ENCODE results near the gene MAML1. TPM values are rescaled to one million over a fixed set of nuclear protein-coding genes. Genes with fewer than 3 reads are reported as not detected.
"Not testable (repeated sequence)": the region's sequence is repeated elsewhere in the genome, so short reads cannot be mapped to it uniquely, and the experiment has no call there.

MAML1 gene
- total RNA-seq, 3 donors from 2014 or later (not counting 1 experiment from before 2014, with no cell fraction given) = 28.8 to 45.4 (median 37.6) TPM

- 97% methylated on average over 4 of the region's 4 CpGs for WGBS (ENCODE audit: insufficient coverage)
- intact Hi-C loops (cut with micrococcal nuclease) = no loop called here
- no peak for DNase-seq
- TF ChIP-seq, protein P1, sequence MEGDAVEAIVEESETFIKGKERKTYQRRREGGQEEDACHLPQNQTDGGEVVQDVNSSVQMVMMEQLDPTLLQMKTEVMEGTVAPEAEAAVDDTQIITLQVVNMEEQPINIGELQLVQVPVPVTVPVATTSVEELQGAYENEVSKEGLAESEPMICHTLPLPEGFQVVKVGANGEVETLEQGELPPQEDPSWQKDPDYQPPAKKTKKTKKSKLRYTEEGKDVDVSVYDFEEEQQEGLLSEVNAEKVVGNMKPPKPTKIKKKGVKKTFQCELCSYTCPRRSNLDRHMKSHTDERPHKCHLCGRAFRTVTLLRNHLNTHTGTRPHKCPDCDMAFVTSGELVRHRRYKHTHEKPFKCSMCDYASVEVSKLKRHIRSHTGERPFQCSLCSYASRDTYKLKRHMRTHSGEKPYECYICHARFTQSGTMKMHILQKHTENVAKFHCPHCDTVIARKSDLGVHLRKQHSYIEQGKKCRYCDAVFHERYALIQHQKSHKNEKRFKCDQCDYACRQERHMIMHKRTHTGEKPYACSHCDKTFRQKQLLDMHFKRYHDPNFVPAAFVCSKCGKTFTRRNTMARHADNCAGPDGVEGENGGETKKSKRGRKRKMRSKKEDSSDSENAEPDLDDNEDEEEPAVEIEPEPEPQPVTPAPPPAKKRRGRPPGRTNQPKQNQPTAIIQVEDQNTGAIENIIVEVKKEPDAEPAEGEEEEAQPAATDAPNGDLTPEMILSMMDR (IDR thresholded peaks at IDR 0.05) = no peak
- peaks cover 19% of the 10 kb centered on the region for H3K36me3 ChIP-seq (ENCODE audit: control insufficient read depth, insufficient read depth, low read length)
- H3K9me3 ChIP-seq (ENCODE audit: control insufficient read depth, insufficient read depth, low read length) = no peaks in the 10 kb centered on the region
- H3K27ac ChIP-seq (ENCODE audit: low read length) = no peak overlapping the region
- Mint-ChIP-seq H3K36me3 (no peaks in the 10 kb centered on the region), H3K9me3 (no peaks in the 10 kb centered on the region), H3K27ac (peak overlapping the region in 1 of 2 donors; percentile 59), H3K4me3 (no peak overlapping the region), H3K4me1 (peaks cover 15 to 18% of the 10 kb centered on the region in 2 donors), H3K27me3 (ENCODE audit: low read depth in 2 of 2) (no peaks in the 10 kb centered on the region)
- no peaks in the 10 kb centered on the region for H3K27me3 ChIP-seq (ENCODE audit: control insufficient read depth, insufficient read depth, low read length)
- no peak overlapping the region for H3K4me3 ChIP-seq (ENCODE audit: low read length)
- H3K4me1 ChIP-seq (ENCODE audit: control insufficient read depth, insufficient read depth, low read length) = peaks cover 6% of the 10 kb centered on the region
- no peak for ATAC-seq
Observed at GRCh38 chr5:179781846-179782245, 49.2 kb downstream of the MAML1 start.

DNA sequence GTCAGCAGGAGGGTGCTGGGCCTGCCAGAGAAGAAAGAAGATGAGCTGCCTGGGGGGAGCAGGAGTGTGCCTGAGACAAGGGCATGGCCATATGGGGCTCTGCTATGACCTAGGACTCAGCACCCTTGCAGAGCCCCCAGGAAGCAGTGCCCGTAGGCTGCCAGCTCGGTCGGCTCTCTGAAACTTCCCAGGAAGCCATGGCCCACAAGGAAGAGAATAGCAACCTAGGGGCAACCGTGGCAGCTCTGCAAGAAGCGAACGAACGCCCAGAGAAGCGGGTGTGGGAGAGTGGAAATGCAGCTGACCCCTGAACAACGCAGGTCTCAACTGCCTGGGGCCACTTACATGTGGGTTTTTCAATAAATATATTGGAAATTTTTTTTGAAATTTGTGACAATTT is 50.5 kb downstream of the MAML1 start:
- H3K9me3 ChIP-seq (ENCODE audit: control insufficient read depth, insufficient read depth, low read length) = no peaks in the 10 kb centered on the region
- H3K27ac ChIP-seq (ENCODE audit: low read length) = no peak overlapping the region
- Mint-ChIP-seq H3K36me3 (no peaks in the 10 kb centered on the region), H3K9me3 (no peaks in the 10 kb centered on the region), H3K27me3 (ENCODE audit: low read depth in 2 of 2) (no peaks in the 10 kb centered on the region), H3K4me3 (no peak overlapping the region), H3K4me1 (peaks cover 9 to 13% of the 10 kb centered on the region in 2 donors), H3K27ac (peak overlapping the region in 1 of 2 donors; percentile 59)
- H3K4me1 ChIP-seq (ENCODE audit: control insufficient read depth, insufficient read depth, low read length) = peaks cover 4% of the 10 kb centered on the region
- peaks cover 13% of the 10 kb centered on the region for H3K36me3 ChIP-seq (ENCODE audit: control insufficient read depth, insufficient read depth, low read length)
- H3K4me3 ChIP-seq (ENCODE audit: low read length) = no peak overlapping the region
- H3K27me3 ChIP-seq (ENCODE audit: control insufficient read depth, insufficient read depth, low read length) = no peaks in the 10 kb centered on the region
- intact Hi-C loops (cut with micrococcal nuclease) = no loop called here
- ATAC-seq (no peak), DNase-seq (no peak)
- 98% methylated on average over 9 of the region's 9 CpGs for WGBS (ENCODE audit: insufficient coverage)
- TF ChIP-seq, protein P1 (IDR thresholded peaks at IDR 0.05) = no peak

DNA sequence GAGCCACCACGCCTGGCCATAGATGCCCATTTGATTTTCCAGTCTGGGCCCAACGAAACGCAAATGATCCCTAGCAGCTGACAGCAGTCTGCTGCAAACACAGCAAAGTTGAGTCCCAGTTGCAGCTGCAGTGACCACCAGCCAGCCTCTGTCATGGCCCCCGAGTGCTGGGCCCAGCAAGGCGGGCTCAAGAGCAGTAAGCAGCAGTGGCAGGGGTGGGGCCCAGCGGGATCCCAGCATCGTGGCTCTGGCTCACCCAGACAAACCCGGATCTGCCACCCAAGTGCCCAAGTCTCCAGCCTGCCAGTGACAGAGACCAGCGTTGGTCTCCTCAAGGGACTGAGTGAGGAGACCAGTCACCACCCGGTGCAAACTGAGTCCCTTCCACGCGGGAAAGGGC is 54.2 kb downstream of the MAML1 start:
- TF ChIP-seq, protein P1 (IDR thresholded peaks at IDR 0.05) = no peak
- DNase-seq (no peak), ATAC-seq (no peak)
- Histone ChIP-seq H3K4me1 (ENCODE audit: control insufficient read depth, insufficient read depth, low read length) (no peaks in the 10 kb centered on the region), H3K27ac (ENCODE audit: low read length) (no peak overlapping the region), H3K36me3 (ENCODE audit: control insufficient read depth, insufficient read depth, low read length) (no peaks in the 10 kb centered on the region), H3K9me3 (ENCODE audit: control insufficient read depth, insufficient read depth, low read length) (no peaks in the 10 kb centered on the region), H3K27me3 (ENCODE audit: control insufficient read depth, insufficient read depth, low read length) (no peaks in the 10 kb centered on the region), H3K4me3 (ENCODE audit: low read length) (no peak overlapping the region)
- no peaks in the 10 kb centered on the region for H3K27me3 Mint-ChIP-seq (ENCODE audit: low read depth in 2 of 2)
- no peaks in the 10 kb centered on the region for H3K9me3 Mint-ChIP-seq
- no peaks in the 10 kb centered on the region for H3K36me3 Mint-ChIP-seq
- intact Hi-C loops (cut with micrococcal nuclease) = no loop called here
- H3K4me3 Mint-ChIP-seq = no peak overlapping the region
- 86% methylated on average over 12 of the region's 12 CpGs for WGBS (ENCODE audit: insufficient coverage)
- no peak overlapping the region for H3K27ac Mint-ChIP-seq
- H3K4me1 Mint-ChIP-seq = no peaks in the 10 kb centered on the region

DNA sequence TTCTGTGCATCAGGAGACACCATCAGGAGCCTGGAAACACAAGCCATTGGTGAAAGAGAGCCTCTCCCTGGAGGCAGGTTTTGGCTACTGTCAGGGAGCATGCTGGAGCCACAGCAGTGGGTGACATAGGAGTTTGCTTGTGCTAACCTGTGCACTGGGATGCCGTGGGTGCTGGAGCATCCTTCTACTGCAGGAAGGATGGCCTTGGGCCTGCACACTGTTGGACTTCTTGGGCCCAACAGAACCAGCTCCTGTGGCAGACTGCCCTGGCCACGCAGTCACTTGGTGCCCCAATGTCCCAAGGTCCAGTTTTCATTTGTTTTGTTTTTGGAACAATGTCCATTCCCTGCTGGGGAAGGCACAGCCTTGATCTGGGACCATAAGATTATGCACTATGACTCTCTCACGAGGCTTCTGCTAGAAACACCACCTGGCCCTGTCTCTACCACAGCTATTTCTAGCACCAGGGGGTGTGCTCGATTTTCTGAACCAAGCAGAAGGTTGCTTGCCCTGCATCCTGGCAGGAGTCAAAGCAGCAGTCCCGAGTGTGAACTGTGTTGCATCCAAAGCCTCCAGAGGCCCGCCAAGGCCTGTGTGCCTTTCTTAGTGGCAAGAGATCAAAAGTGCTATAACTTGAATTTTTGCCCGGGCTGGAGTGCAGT is 55.7 kb downstream of the MAML1 start:
- Mint-ChIP-seq H3K27me3 (ENCODE audit: low read depth in 2 of 2) (no peaks in the 10 kb centered on the region), H3K4me1 (peaks cover 4 to 11% of the 10 kb centered on the region in 2 donors), H3K27ac (no peak overlapping the region), H3K4me3 (no peak overlapping the region), H3K36me3 (no peaks in the 10 kb centered on the region), H3K9me3 (no peaks in the 10 kb centered on the region)
- peaks cover 11% of the 10 kb centered on the region for H3K4me1 ChIP-seq (ENCODE audit: control insufficient read depth, insufficient read depth, low read length)
- no peaks in the 10 kb centered on the region for H3K36me3 ChIP-seq (ENCODE audit: control insufficient read depth, insufficient read depth, low read length)
- H3K9me3 ChIP-seq (ENCODE audit: control insufficient read depth, insufficient read depth, low read length) = no peaks in the 10 kb centered on the region
- DNase-seq = no peak
- TF ChIP-seq, protein P1 (IDR thresholded peaks at IDR 0.05) = no peak
- intact Hi-C loops (cut with micrococcal nuclease) = no loop called here
- ATAC-seq = no peak
- WGBS (ENCODE audit: insufficient coverage) = 84% methylated on average over 7 of the region's 7 CpGs
- no peaks in the 10 kb centered on the region for H3K27me3 ChIP-seq (ENCODE audit: control insufficient read depth, insufficient read depth, low read length)
- no peak overlapping the region for H3K4me3 ChIP-seq (ENCODE audit: low read length)
- H3K27ac ChIP-seq (ENCODE audit: low read length) = no peak overlapping the region

DNA sequence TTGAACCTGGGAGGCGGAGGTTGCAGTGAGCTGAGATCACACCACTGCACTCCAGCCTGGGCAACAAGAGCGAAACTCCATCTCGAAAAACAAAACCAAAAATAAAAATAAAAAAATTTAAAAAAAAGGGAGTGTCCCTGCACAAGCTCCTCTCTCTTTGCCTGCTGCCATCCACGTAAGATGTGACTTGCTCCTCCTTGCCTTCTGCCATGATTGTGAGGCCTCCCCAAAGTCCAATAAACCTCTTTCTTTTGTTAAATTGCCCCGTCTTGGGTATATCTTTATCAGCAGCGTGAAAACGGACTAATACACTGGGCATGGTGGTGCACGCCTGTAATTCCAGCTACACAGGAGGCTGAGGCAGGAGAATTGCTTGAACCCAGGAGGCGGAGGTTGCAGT is 56.7 kb downstream of the MAML1 start:
- H3K27me3 Mint-ChIP-seq (ENCODE audit: low read depth in 2 of 2); H3K9me3 Mint-ChIP-seq; intact Hi-C loops (cut with micrococcal nuclease); ATAC-seq; H3K27me3 ChIP-seq (ENCODE audit: control insufficient read depth, insufficient read depth, low read length); H3K36me3 ChIP-seq (ENCODE audit: control insufficient read depth, insufficient read depth, low read length); H3K4me3 Mint-ChIP-seq; H3K27ac ChIP-seq (ENCODE audit: low read length); H3K4me3 ChIP-seq (ENCODE audit: low read length); DNase-seq; H3K36me3 Mint-ChIP-seq; H3K9me3 ChIP-seq (ENCODE audit: control insufficient read depth, insufficient read depth, low read length); H3K27ac Mint-ChIP-seq: not testable (repeated sequence)
- peaks cover 21% of the 10 kb centered on the region for H3K4me1 ChIP-seq (ENCODE audit: control insufficient read depth, insufficient read depth, low read length)
- 96% methylated on average over 8 of the region's 9 CpGs for WGBS (ENCODE audit: insufficient coverage)
- H3K4me1 Mint-ChIP-seq = peaks cover 13 to 21% of the 10 kb centered on the region in 2 donors
